Activated T-cell treated with anti-CD3 and anti-CD28 coated beads, Interleukin-2, amount 50 U/mL, for 72 hours (primary cell): ENCODE measurements around the gene ATP6V1G2. TPM values are rescaled to one million over a fixed set of nuclear protein-coding genes. Genes with fewer than 3 reads are reported as not detected.

Source experiments
- total RNA-seq, 2 donors: library from RNA; stranded (reverse); gene quantifications; one replicate each; pipeline ENCODE4 v1.2.3, GENCODE V29; 2022

ATP6V1G2 gene
- total RNA-seq, 2 donors from 2014 or later: 4.1 to 5.6 TPM

Other genes starting within 250 kb of the ATP6V1G2 start
- gene HLA-B, start 189.4 kb downstream of the ATP6V1G2 start, total RNA-seq: 1,000 to 10,000 TPM; 3,527 to 3,556 TPM
- gene MICA, start 143.0 kb downstream of the ATP6V1G2 start, total RNA-seq: 1 to 10 TPM; 4.6 to 9.5 TPM
- gene MICB, start 48.5 kb downstream of the ATP6V1G2 start, total RNA-seq: 10 to 100 TPM; 18.7 to 22.3 TPM
- not detected for gene MCCD1, start 17.6 kb downstream of the ATP6V1G2 start, total RNA-seq
- 100 to 1,000 TPM; 567 to 644 TPM for gene DDX39B, start 4.6 kb downstream of the ATP6V1G2 start, total RNA-seq
- gene NFKBIL1, start 1.0 kb upstream of the ATP6V1G2 start, total RNA-seq: 10 to 100 TPM; 28.0 to 36.6 TPM
- gene LTA, start 25.7 kb upstream of the ATP6V1G2 start, total RNA-seq: 100 to 1,000 TPM in 1 of 2 donors, 10 to 100 TPM in 1; 77.2 to 110 TPM
- gene TNF, start 29.0 kb upstream of the ATP6V1G2 start, total RNA-seq: 10 to 100 TPM; 30.7 to 57.8 TPM
- 10 to 100 TPM; 43.4 to 61.8 TPM for gene LTB, start 35.8 kb upstream of the ATP6V1G2 start, total RNA-seq
- 10 to 100 TPM; 24.6 to 27.0 TPM for gene LST1, start 39.7 kb upstream of the ATP6V1G2 start, total RNA-seq
- gene NCR3, start 46.4 kb upstream of the ATP6V1G2 start, total RNA-seq: 10 to 100 TPM; 15.0 to 24.7 TPM
- 10 to 100 TPM; 68.7 to 98.1 TPM for gene AIF1, start 68.6 kb upstream of the ATP6V1G2 start, total RNA-seq
- 100 to 1,000 TPM; 260 to 285 TPM for gene PRRC2A, start 74.1 kb upstream of the ATP6V1G2 start, total RNA-seq
- 100 to 1,000 TPM; 265 to 272 TPM for gene BAG6, start 106.1 kb upstream of the ATP6V1G2 start, total RNA-seq
- 1 to 10 TPM; 5.0 to 6.0 TPM for gene APOM, start 109.3 kb upstream of the ATP6V1G2 start, total RNA-seq
- gene C6orf47, start 114.2 kb upstream of the ATP6V1G2 start, total RNA-seq: 10 to 100 TPM; 21.1 to 22.5 TPM
- 10 to 100 TPM; 30.3 to 37.7 TPM for gene GPANK1, start 118.4 kb upstream of the ATP6V1G2 start, total RNA-seq
- 100 to 1,000 TPM; 208 to 209 TPM for gene CSNK2B, start 119.5 kb upstream of the ATP6V1G2 start, total RNA-seq
- 10 to 100 TPM; 21.3 to 26.9 TPM for gene LY6G5B, start 123.4 kb upstream of the ATP6V1G2 start, total RNA-seq
- gene LY6G5C, start 134.5 kb upstream of the ATP6V1G2 start, total RNA-seq: 1 to 10 TPM; 2.3 to 6.9 TPM
- 10 to 100 TPM; 48.9 TPM for gene ABHD16A, start 156.7 kb upstream of the ATP6V1G2 start, total RNA-seq
- gene LY6G6F, start 160.3 kb upstream of the ATP6V1G2 start, total RNA-seq: not detected
- not detected for gene LY6G6D, start 168.7 kb upstream of the ATP6V1G2 start, total RNA-seq
- gene LY6G6C, start 175.1 kb upstream of the ATP6V1G2 start, total RNA-seq: under 1 TPM; 0.25 to 0.67 TPM
- gene MPIG6B, start 176.8 kb upstream of the ATP6V1G2 start, total RNA-seq: under 1 TPM in 1 of 2 donors, not detected in 1; 0.10 TPM
- gene DDAH2, start 182.7 kb upstream of the ATP6V1G2 start, total RNA-seq: 10 to 100 TPM; 19.0 to 19.6 TPM
- gene CLIC1, start 189.9 kb upstream of the ATP6V1G2 start, total RNA-seq: 100 to 1,000 TPM; 253 to 318 TPM
- 10 to 100 TPM; 84.9 to 98.4 TPM for gene MSH5, start 193.4 kb upstream of the ATP6V1G2 start, total RNA-seq
- 10 to 100 TPM; 15.7 to 18.0 TPM for gene SAPCD1, start 216.0 kb upstream of the ATP6V1G2 start, total RNA-seq
- gene VWA7, start 230.7 kb upstream of the ATP6V1G2 start, total RNA-seq: 1 to 10 TPM; 3.3 to 3.4 TPM
- 100 to 1,000 TPM in 1 of 2 donors, 10 to 100 TPM in 1; 91.3 to 101 TPM for gene VARS1, start 249.1 kb upstream of the ATP6V1G2 start, total RNA-seq